ENCODE data around the gene GALNTL6. TPM values are rescaled to one million over a fixed set of nuclear protein-coding genes. Genes with fewer than 3 reads are reported as not detected.

GALNTL6 gene
- total and polyA plus RNA-seq, 3 donors from 2014 or later = 2.9 to 6.2 (median 4.9) TPM

- Histone ChIP-seq H3K9me3 (no peaks in the 10 kb centered on the region), H3K4me1 (no peaks in the 10 kb centered on the region), H3K36me3 (ENCODE audit: low read depth, missing control alignments) (no peaks in the 10 kb centered on the region), H3K27me3 (no peaks in the 10 kb centered on the region), H3K4me3 (no peak overlapping the region), H3K27ac (no peak overlapping the region)
- TF ChIP-seq CTCF (IDR thresholded peaks at IDR 0.05) (no peak), POLR2A (IDR thresholded peaks at IDR 0.05) (no peak)
- WGBS, 2 donors = 65% methylated on average over 1 of the region's 1 CpG
- no peak for DNase-seq
- intact Hi-C loops (cut with DNase I; ENCODE audit: low total_unique reads) = no loop called here
Measured at GRCh38 chr4:172521680-172522079, 708.5 kb downstream of the GALNTL6 start.

- no peak overlapping the region for H3K4me3 ChIP-seq
- H3K27me3 ChIP-seq = no peaks in the 10 kb centered on the region
- intact Hi-C loops (cut with DNase I; ENCODE audit: low total_unique reads) = no loop called here
- TF ChIP-seq POLR2A (IDR thresholded peaks at IDR 0.05) = no peak
- no peak for TF ChIP-seq CTCF (IDR thresholded peaks at IDR 0.05)
- WGBS, 2 donors = 56 to 63% methylated on average over 4 of the region's 4 CpGs
- H3K36me3 ChIP-seq (ENCODE audit: low read depth, missing control alignments) = no peaks in the 10 kb centered on the region
- H3K9me3 ChIP-seq = no peaks in the 10 kb centered on the region
- no peak overlapping the region for H3K27ac ChIP-seq
- DNase-seq = no peak
- no peaks in the 10 kb centered on the region for H3K4me1 ChIP-seq
Measured at GRCh38 chr4:172543249-172543648, 730.0 kb downstream of the GALNTL6 start.

- no peak for DNase-seq
- TF ChIP-seq POLR2A (IDR thresholded peaks at IDR 0.05) (no peak), CTCF (IDR thresholded peaks at IDR 0.05) (no peak)
- Histone ChIP-seq H3K9me3 (no peaks in the 10 kb centered on the region), H3K36me3 (ENCODE audit: low read depth, missing control alignments) (no peaks in the 10 kb centered on the region), H3K4me3 (no peak overlapping the region), H3K27ac (no peak overlapping the region), H3K4me1 (no peaks in the 10 kb centered on the region), H3K27me3 (no peaks in the 10 kb centered on the region)
- WGBS, 2 donors = 75% methylated on average over 7 of the region's 7 CpGs
- intact Hi-C loops (cut with DNase I; ENCODE audit: low total_unique reads) = no loop called here
Measured at GRCh38 chr4:172546782-172547181, 733.6 kb downstream of the GALNTL6 start.

GRCh38 chr4:172547724-172548123, 734.5 kb downstream of the GALNTL6 start:
- Histone ChIP-seq H3K27me3 (no peaks in the 10 kb centered on the region), H3K4me3 (no peak overlapping the region), H3K9me3 (no peaks in the 10 kb centered on the region), H3K27ac (no peak overlapping the region), H3K36me3 (ENCODE audit: low read depth, missing control alignments) (no peaks in the 10 kb centered on the region), H3K4me1 (no peaks in the 10 kb centered on the region)
- no peak for TF ChIP-seq CTCF (IDR thresholded peaks at IDR 0.05)
- no peak for TF ChIP-seq POLR2A (IDR thresholded peaks at IDR 0.05)
- intact Hi-C loops (cut with DNase I; ENCODE audit: low total_unique reads) = no loop called here
- DNase-seq = no peak
- 82 to 88% methylated on average over 3 of the region's 3 CpGs for WGBS, 2 donors

GRCh38 chr4:172553216-172553615, 740.0 kb downstream of the GALNTL6 start:
- H3K36me3 ChIP-seq (ENCODE audit: low read depth, missing control alignments) = no peaks in the 10 kb centered on the region
- no peaks in the 10 kb centered on the region for H3K9me3 ChIP-seq
- H3K4me1 ChIP-seq = no peaks in the 10 kb centered on the region
- TF ChIP-seq POLR2A (IDR thresholded peaks at IDR 0.05) (no peak), CTCF (IDR thresholded peaks at IDR 0.05) (no peak)
- 90% methylated on average over 1 of the region's 1 CpG for WGBS, 2 donors
- no peak overlapping the region for H3K27ac ChIP-seq
- no peaks in the 10 kb centered on the region for H3K27me3 ChIP-seq
- no peak for DNase-seq
- intact Hi-C loops (cut with DNase I; ENCODE audit: low total_unique reads) = no loop called here
- H3K4me3 ChIP-seq = no peak overlapping the region

Data from testis (tissue), 3 donors.